ENCODE data around the gene GPD1. TPM values are rescaled to one million over a fixed set of nuclear protein-coding genes. Genes with fewer than 3 reads are reported as not detected.
A peak's percentile ranks its signal among the peaks of the same experiment; 100 is the strongest.

The GPD1 gene
- total and polyA plus RNA-seq, 9 of the 15 experiments (the other 6 are each of a cell fraction or from before 2014, with no cell fraction given) = 0.13 to 1.00 (median 0.55) TPM

- Histone ChIP-seq H3K36me3 (ENCODE audit: control insufficient read depth, insufficient read depth, low read length) (no peaks in the 10 kb centered on the region; the same call in 2 of the 3 replicates), H4K20me1 (replicated peaks; ENCODE audit: control insufficient read depth, insufficient read depth, low read length) (peaks cover 5% of the 10 kb centered on the region; the same call in 1 of the 2 replicates), H3K9ac (ENCODE audit: insufficient read depth in 1 of 2, low read depth in 2 of 2, low read length in 2 of 2) (peak overlapping the region in 1 of 2 experiments; percentile 86; a peak in 2 of 4 replicates), H3K27ac (ENCODE audit: extremely low read depth, low read depth, low read length) (0 out of 3 replicates have a peak overlapping the region, but pooled peaks have one; percentile 65), H3K27me3 (ENCODE audit: control insufficient read depth in 2 of 2, insufficient read depth in 2 of 2, low read length in 2 of 2) (no peaks in the 10 kb centered on the region), H3K9me3 (replicated peaks; ENCODE audit: control insufficient read depth, insufficient read depth, low read depth, low read length) (no peaks in the 10 kb centered on the region), H3K9me1 (ENCODE audit: control insufficient read depth, insufficient read depth, low read length) (no peaks in the 10 kb centered on the region), H3K79me2 (ENCODE audit: control insufficient read depth, insufficient read depth, low read length) (peaks cover 23% of the 10 kb centered on the region), H3K4me1 (replicated peaks in 1 of 2; ENCODE audit: control insufficient read depth in 2 of 2, insufficient read depth in 2 of 2, low read length in 2 of 2) (peaks cover 32 to 49% of the 10 kb centered on the region in 2 experiments), H2AFZ (ENCODE audit: low read depth, low read length) (peak overlapping the region; percentile 90), H3K4me3 (no peak overlapping the region), H3K4me2 (ENCODE audit: insufficient read depth, low read length) (peak overlapping the region; percentile 98; the same call in 1 of the 2 replicates)
- 54% methylated on average over 2 of the region's 3 CpGs for WGBS (ENCODE audit: insufficient coverage, low coverage, missing lambda C conversion rate)
- no peak for TF ChIP-seq MEIS2 (IDR thresholded peaks at IDR 0.05; ENCODE audit: partially characterized antibody)
- ATAC-seq (no peak), DNase-seq (ENCODE audit: extremely low read depth in 1 of 4, low spot score in 3 of 4) (no peak), FAIRE-seq (no peak)
- in situ Hi-C loops (cut with MboI) (no loop called here), intact Hi-C loops (cut with micrococcal nuclease) (no loop called here)
- CTCF ChIA-PET (ENCODE audit: low intra/inter-chr PET ratio) = no interaction called here
- no TSS peak for BruUV-seq (replicated peaks)
- POLR2A ChIA-PET = interaction anchor here (0.6 to 2.7 kb wide), 6 partner anchors 9 to 58 kb away, joined by 3 to 6 read pairs (median 4); partner anchors contain the start of genes CERS5 and SMARCD1
Measured at GRCh38 chr12:50109319-50109718, 5.5 kb downstream of the GPD1 start.

- H3K27me3 ChIP-seq (ENCODE audit: control insufficient read depth in 2 of 2, insufficient read depth in 2 of 2, low read length in 2 of 2) = no peaks in the 10 kb centered on the region
- no peaks in the 10 kb centered on the region for H3K9me1 ChIP-seq (ENCODE audit: control insufficient read depth, insufficient read depth, low read length)
- no peaks in the 10 kb centered on the region; the same call in 2 of the 3 replicates for H3K36me3 ChIP-seq (ENCODE audit: control insufficient read depth, insufficient read depth, low read length)
- intact Hi-C loops (cut with micrococcal nuclease) = no loop called here
- CTCF ChIA-PET (ENCODE audit: low intra/inter-chr PET ratio) = interaction anchor here (0.7 kb wide), 1 partner anchor 143 kb away, joined by 3 read pairs; no protein-coding TSS in a partner anchor
- H3K4me2 ChIP-seq (ENCODE audit: insufficient read depth, low read length) = peak overlapping the region; percentile 98
- peaks cover 28% of the 10 kb centered on the region for H3K79me2 ChIP-seq (ENCODE audit: control insufficient read depth, insufficient read depth, low read length)
- BruUV-seq (replicated peaks) = no TSS peak
- peaks cover 29 to 48% of the 10 kb centered on the region in 2 experiments for H3K4me1 ChIP-seq (replicated peaks in 1 of 2; ENCODE audit: control insufficient read depth in 2 of 2, insufficient read depth in 2 of 2, low read length in 2 of 2)
- FAIRE-seq (peak; percentile 94), DNase-seq (ENCODE audit: extremely low read depth in 1 of 4, low spot score in 3 of 4) (peak; percentile 83 to 88 (median 87)), ATAC-seq (peak; percentile 31)
- in situ Hi-C loops (cut with MboI) = no loop called here
- peaks cover 5% of the 10 kb centered on the region; the same call in 1 of the 2 replicates for H4K20me1 ChIP-seq (replicated peaks; ENCODE audit: control insufficient read depth, insufficient read depth, low read length)
- POLR2A ChIA-PET = interaction anchor here (0.5 to 2.7 kb wide), 12 partner anchors 10 to 898 kb away, joined by 3 to 6 read pairs (median 3); partner anchors contain the start of genes CERS5, LIMA1 and SMARCD1
- H3K9ac ChIP-seq (ENCODE audit: insufficient read depth in 1 of 2, low read depth in 2 of 2, low read length in 2 of 2) = peak overlapping the region; percentile 43 to 86
- H3K4me3 ChIP-seq = 0 out of 2 replicates have a peak overlapping the region, but pooled peaks have one; percentile 3
- WGBS (ENCODE audit: insufficient coverage, low coverage, missing lambda C conversion rate) = 10% methylated on average over 8 of the region's 8 CpGs
- peak overlapping the region; percentile 65 for H3K27ac ChIP-seq (ENCODE audit: extremely low read depth, low read depth, low read length)
- H2AFZ ChIP-seq (ENCODE audit: low read depth, low read length) = peak overlapping the region; percentile 90
- H3K9me3 ChIP-seq (replicated peaks; ENCODE audit: control insufficient read depth, insufficient read depth, low read depth, low read length) = no peaks in the 10 kb centered on the region
- TF ChIP-seq POLR2AphosphoS2 (IDR thresholded peaks at IDR 0.05; ENCODE audit: low read length) (no peak), NRF1 (conservative IDR thresholded peaks at IDR 0.05 in 1 of 2, IDR thresholded peaks at IDR 0.05 in 1 of 2) (peak in 1 of 2 experiments; percentile 33; a peak in 2 of 4 replicates), MEIS2 (IDR thresholded peaks at IDR 0.05; ENCODE audit: partially characterized antibody) (peak; percentile 66), CC2D1A (IDR thresholded peaks at IDR 0.05) (no peak), STAT5A (IDR thresholded peaks at IDR 0.05; ENCODE audit: borderline replicate concordance, low read length) (no peak), ID3 (CRISPR knock-in tag; IDR thresholded peaks at IDR 0.05) (no peak), ID3 (tag; IDR thresholded peaks at IDR 0.05) (peak; percentile 36; the same call in 1 of the 2 replicates), GABPB2 (CRISPR knock-in tag; conservative IDR thresholded peaks at IDR 0.05) (no peak), ZNF766 (CRISPR knock-in tag; conservative IDR thresholded peaks at IDR 0.05) (no peak), MCM7 (IDR thresholded peaks at IDR 0.05) (no peak), NR2C1 (IDR thresholded peaks at IDR 0.05) (peak; percentile 45; the same call in 1 of the 2 replicates), NR2C1 (tag; IDR thresholded peaks at IDR 0.05) (peak; percentile 40; the same call in 1 of the 2 replicates)
Measured at GRCh38 chr12:50110127-50110761, 6.4 kb downstream of the GPD1 start.
